ENCODE measurements around the gene CLIC3.
"Not testable (repeated sequence)": the region's sequence is repeated elsewhere in the genome, so short reads cannot be mapped to it uniquely, and the experiment has no call there.

The CLIC3 gene

GRCh38 chr9:137007108-137007815 lies 10.9 kb upstream of the CLIC3 start:
- no peak for DNase-seq (ENCODE audit: low read depth, low spot score)
- no peak overlapping the region for H3K4me3 ChIP-seq (ENCODE audit: low read length)

DNA sequence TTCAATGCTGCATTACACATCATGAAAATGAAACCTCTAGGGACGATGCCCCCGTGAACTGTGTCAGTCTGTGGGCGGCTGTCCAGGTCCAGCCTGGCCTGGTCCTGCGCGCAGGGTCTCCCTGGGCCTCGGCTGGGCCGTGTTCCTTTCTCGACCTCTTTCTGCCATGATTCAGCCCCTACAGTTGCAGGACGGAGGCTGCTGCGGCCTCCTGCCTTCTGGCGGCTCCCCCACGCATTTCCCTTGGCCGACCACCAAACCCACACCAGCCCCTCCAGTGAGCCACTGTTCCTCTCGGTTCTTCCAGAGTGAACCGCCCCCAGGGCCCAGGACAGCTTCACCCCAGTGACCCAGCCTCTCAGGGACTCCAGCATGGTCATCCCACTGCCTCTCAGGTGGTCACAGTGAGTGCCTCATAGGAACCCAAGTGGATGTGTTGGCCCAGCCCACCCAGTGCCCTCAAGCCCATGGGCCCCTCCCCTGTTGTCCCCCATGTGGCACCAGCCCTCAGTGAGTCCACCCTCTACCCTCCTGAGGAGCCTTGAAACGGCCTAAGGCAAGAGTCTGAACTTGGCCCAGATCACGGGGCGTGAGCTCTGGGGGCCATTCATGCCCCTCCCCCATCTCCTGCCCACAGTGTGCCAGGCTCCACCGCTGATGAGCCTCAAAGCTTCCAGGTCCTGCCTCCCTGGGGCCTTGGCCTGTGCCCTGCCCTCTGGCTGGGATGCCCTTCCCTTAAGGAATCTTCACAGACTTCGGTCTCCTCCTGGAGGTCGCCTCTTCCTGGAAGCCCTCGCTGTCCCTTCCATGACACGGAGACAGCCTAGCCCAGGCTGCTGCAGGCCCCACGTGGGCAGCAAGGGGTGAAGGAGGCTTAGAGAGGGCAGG lies 10.0 kb upstream of the CLIC3 start:
- no peak overlapping the region for H3K4me3 ChIP-seq (ENCODE audit: low read length)
- DNase-seq (ENCODE audit: low read depth, low spot score): no peak

GRCh38 chr9:137004285-137004684 lies 7.9 kb upstream of the CLIC3 start:
- not testable (repeated sequence) for H3K4me3 ChIP-seq (ENCODE audit: low read length); DNase-seq (ENCODE audit: low read depth, low spot score)

GRCh38 chr9:137002646-137003041 lies 6.3 kb upstream of the CLIC3 start:
- no peak overlapping the region for H3K4me3 ChIP-seq (ENCODE audit: low read length)
- DNase-seq (ENCODE audit: low read depth, low spot score): no peak

DNA sequence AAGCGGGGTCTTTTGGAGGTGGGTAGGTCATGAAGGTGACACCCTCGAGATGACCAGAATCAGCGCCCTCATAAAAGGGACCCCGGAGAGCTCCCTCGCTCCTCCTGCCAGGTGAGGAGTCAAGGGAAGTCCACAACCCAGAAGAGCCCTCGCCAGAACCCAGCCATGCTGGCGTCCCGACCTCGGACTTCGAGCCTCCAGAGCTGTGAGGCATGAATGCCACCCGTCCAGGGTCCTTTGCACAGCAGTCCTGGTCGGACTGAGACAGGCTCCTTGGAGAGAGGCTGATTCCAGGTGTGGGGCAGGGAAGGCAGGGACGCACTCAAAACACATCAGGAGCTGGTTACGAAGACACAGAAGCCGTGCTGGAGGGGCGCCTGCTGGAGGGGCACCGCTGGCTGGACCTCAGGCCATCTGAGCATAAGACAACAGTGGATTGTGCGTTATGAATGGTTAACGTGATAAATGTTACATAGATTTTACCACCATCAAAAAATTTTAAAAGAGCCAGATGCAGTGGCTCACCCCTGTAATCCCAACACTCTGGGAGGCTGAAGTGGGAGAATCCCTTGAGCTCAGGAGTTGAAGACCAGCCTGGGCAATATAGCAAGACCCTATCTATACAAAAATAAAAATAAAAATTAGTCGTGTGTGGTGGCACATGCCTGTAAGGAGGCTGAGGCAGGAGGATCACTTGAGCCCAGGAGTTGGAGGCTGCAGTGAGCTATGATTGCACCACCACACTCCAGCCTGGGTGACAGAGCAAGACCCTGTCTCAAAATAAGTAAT lies 5.7 kb upstream of the CLIC3 start:
- no peak overlapping the region for H3K4me3 ChIP-seq (ENCODE audit: low read length)

GRCh38 chr9:137000177-137000930 lies 4.0 kb upstream of the CLIC3 start:
- no peak for DNase-seq (ENCODE audit: low read depth, low spot score)

More for the DNA sequence above, 5.7 kb upstream of the CLIC3 start:
- no peak for DNase-seq (ENCODE audit: low read depth, low spot score)

DNA sequence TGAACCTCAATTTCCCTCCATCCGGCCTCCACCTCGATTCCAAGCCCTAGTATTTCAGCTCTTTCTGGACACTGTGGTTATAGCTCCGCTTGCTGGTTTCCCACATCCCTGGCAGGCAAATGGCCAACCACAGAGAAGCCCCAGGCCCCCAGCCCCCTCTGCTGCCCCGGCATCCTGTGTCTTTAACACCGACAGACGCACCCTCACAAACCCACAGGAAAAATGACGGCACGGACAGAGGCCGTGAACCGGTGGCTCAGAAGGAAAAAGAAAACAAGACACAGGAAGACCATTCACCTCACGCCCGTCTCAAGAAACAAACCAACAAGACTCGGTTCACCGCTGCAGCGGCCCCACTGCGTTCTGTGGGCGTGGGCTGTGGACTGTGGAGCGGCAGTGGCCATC lies 1.5 kb upstream of the CLIC3 start:
- no peak for DNase-seq (ENCODE audit: low read depth, low spot score)
- H3K4me3 ChIP-seq (ENCODE audit: low read length): no peak overlapping the region

More at GRCh38 chr9:137000177-137000930, 4.0 kb upstream of the CLIC3 start:
- H3K4me3 ChIP-seq (ENCODE audit: low read length): no peak overlapping the region

GRCh38 chr9:136997371-136997770 lies 1.0 kb upstream of the CLIC3 start:
- no peak overlapping the region for H3K4me3 ChIP-seq (ENCODE audit: low read length)
- DNase-seq (ENCODE audit: low read depth, low spot score): no peak

DNA sequence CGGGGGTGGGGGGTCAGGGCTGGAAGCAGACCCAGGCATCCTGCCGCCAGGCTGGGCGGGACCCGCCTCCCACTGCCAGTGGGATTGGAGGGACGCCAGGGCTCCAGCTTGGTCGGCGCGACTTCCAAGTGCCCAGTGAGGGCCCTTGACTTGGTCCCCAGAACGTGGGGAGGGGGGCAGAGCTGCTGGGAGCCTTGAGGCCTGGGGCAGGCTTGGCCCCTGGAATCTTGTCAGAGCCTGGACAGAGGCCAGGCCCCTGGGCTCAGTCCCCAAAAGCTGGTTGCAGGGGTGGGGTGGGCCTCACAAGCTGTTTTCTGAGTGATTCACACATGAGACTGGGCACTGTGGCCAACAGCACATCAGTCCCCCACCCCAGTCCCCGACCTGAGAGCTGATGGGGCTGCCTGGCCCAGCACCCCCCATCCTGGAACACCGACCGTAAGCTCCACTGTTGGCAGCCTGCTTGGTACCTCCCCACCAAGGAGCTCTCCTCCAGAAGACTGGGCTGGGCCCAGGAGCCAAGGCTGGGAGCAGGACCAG lies 526 bp downstream of the CLIC3 start:
- DNase-seq (ENCODE audit: low read depth, low spot score): no peak
- no peak overlapping the region for H3K4me3 ChIP-seq (ENCODE audit: low read length)

GRCh38 chr9:136995362-136995761 lies 1.0 kb downstream of the CLIC3 start:
- no peak for DNase-seq (ENCODE audit: low read depth, low spot score)
- H3K4me3 ChIP-seq (ENCODE audit: low read length): no peak overlapping the region

DNA sequence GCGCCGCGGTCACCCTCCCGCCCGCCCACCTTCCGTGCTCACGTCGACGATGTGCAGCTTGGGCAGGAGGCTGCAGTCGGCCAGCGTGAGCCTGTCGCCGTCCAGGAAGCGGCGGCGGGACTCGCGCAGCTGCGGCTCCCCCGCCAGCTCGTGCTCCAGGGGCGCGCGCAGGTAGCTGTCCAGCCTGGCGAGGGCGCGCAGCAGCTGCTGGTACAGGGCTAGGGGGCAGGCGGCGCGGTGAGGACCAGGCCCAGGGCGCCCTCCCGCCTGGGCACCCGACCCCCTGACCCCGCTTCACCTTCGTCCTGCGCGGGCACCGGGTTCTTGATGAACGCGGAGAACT lies 1.5 kb downstream of the CLIC3 start:
- no peak overlapping the region for H3K4me3 ChIP-seq (ENCODE audit: low read length)
- DNase-seq (ENCODE audit: low read depth, low spot score): no peak

DNA sequence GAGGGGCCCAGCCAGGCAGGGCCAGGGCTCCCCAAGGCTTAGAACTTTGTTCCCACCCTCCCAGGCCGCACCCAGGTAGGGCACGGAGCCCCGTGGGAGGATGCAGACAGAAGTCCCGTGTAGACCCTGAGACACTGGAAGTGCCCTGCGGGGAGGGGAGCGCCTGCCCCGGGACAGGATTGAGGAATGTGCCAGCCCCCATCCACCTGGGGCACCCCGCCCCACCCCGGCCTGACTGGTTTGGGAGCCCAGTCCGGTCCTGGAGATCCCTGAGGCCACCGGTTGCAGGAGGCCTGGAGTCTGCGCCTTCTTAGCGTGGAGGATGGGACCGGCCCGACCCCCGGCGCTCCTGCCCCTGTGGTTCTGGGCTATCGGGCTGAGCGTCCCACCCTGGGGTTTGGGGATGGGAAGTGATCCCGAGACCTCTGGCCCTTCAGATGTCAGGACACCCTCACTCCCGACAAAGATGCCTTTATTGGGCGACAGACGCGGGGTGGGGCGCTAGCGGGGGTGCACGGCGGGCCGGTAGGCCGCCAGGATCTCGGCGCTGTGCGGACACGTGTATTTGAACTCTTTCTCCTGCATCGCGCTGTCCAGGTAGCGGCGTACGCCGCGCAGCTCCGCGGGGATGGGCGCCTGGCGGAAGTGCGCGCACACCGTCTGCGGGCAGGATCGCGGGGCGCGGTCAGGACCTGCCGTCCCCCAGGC lies 2.0 kb downstream of the CLIC3 start:
- H3K4me3 ChIP-seq (ENCODE audit: low read length): no peak overlapping the region
- DNase-seq (ENCODE audit: low read depth, low spot score): no peak

DNA sequence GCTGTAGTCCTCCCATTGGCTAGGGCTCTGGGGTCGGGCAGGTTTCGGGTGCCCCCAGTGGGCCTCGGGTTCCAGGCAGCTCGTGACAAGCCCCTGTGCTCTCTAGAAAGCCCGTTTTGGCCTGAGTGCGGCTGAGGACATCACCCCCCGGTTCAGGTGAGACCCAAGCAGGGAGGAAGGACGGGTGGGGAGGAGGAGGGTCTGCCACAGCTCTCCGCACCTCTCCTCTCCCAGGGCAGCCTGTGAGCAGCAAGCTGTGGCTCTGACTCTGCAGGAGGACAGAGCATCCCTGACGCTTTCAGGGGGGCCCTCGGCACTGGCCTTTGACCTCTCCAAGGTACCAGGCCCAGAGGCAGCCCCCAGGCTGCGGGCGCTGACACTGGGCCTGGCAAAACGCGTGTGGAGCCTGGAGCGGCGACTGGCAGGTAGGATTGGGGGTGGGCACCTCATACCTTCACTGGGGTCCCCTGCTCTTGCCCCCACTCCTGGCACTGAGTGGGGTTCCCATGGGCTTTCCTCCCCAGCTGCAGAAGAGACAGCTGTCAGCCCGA lies 3.5 kb downstream of the CLIC3 start:
- no peak for DNase-seq (ENCODE audit: low read depth, low spot score)
- H3K4me3 ChIP-seq (ENCODE audit: low read length): peak overlapping the region; percentile 87

DNA sequence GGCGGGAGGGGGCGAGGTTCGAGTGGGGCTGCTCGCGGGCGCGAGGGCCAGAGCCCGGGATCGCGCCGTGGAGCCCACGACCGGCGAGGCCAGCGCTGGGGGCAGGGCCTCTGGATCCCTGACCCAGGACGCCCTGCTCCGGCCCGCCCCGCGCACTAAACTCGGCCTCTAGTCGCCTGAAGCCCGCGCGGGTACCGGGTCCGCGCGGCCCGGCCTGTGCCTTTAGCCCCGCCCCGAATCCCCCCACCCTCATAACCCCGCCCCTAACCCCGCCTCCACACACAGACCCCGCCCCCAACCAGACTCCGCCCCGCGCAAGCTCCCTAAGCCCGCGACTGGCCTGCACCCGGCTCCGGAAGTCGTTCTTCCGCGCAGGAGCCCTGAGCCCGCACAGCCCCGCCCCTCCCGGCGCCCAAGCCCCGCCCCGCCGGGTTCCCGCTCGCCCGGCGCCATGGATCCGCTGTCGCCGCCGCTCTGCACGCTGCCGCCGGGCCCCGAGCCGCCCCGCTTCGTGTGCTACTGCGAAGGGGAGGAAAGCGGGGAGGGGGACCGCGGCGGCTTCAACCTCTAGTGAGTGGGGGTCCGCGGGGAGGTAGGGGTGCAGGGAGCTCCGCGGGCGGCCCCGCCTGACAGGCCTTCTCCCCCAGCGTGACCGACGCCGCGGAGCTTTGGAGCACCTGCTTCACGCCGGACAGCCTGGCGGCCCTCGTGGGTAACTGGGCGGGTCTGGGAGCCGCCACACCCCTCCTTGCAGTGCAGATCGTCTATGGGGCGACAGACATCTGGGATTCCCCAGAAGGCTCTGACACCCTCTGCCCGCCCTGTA lies 4.2 kb downstream of the CLIC3 start, which contains the start of gene PAXX:
PAXX (plus strand) TSS at position 430 of the 826 bp plus-strand sequence; CDS start at position 452, 22 bp downstream.
- peak; percentile 79 for DNase-seq (ENCODE audit: low read depth, low spot score)
- H3K4me3 ChIP-seq (ENCODE audit: low read length): peak within 1 kb of the TSS; percentile 87

GRCh38 chr9:136990242-136990911 lies 6.0 kb downstream of the CLIC3 start:
- DNase-seq (ENCODE audit: low read depth, low spot score): no peak
- no peak overlapping the region for H3K4me3 ChIP-seq (ENCODE audit: low read length)

DNA sequence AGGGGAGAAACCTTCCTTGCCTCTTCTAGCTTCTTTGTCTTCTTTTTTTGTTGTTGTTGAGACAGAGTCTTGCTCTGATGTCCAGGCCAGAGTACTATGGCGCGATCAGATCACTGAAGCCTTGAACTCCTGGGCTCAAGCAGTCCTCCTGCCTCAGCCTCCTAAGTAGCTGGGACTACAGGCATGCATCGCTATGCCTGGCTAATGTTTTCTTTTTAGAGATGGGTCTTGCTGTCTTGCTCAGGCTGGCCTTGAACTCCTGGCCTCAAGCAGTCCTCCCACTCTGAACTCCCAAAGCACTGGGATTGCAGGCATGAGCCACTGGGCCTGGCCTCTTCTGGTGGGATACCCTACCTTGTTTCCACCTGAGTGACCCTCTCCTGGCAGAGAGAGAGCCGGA lies 7.5 kb downstream of the CLIC3 start:
- no peak for DNase-seq (ENCODE audit: low read depth, low spot score)
- no peak overlapping the region for H3K4me3 ChIP-seq (ENCODE audit: low read length)

- no peak for DNase-seq (ENCODE audit: low read depth, low spot score)
- no peak overlapping the region for H3K4me3 ChIP-seq (ENCODE audit: low read length)
Measured at GRCh38 chr9:136985853-136986252, 10.5 kb downstream of the CLIC3 start.
